ENCODE results near the gene PRDM16. TPM values are rescaled to one million over a fixed set of nuclear protein-coding genes. Genes with fewer than 3 reads are reported as not detected.

The PRDM16 gene
- total and polyA plus RNA-seq, 2 experiments from 2014 or later, result 0.14 to 0.16 TPM

GRCh38 chr1:3049164-3049563, 19.8 kb upstream of the PRDM16 start (continued):
- no peak for TF ChIP-seq REST (IDR thresholded peaks at IDR 0.05; ENCODE audit: unreplicated experiment)
- TF ChIP-seq EZH2phosphoT487 (IDR thresholded peaks at IDR 0.05; ENCODE audit: unreplicated experiment), result no peak
- no peak for TF ChIP-seq ZNF114 (CRISPR knock-in tag; IDR thresholded peaks at IDR 0.05)
- TF ChIP-seq ZNF331 (CRISPR knock-in tag; IDR thresholded peaks at IDR 0.05; ENCODE audit: low read depth), result no peak
- TF ChIP-seq POLR2AphosphoS5 (IDR thresholded peaks at IDR 0.05; ENCODE audit: low read depth), result no peak

GRCh38 chr1:3049905-3050304, 19.1 kb upstream of the PRDM16 start:
- Histone ChIP-seq H3K27ac (ENCODE audit: low read depth) (no peak overlapping the region), H3K4me1 (ENCODE audit: insufficient read depth) (no peaks in the 10 kb centered on the region), H2AFZ (no peak overlapping the region), H3K27me3 (ENCODE audit: insufficient read depth) (0 out of 2 replicates have a peak, but pooled peaks cover 5% of the 10 kb centered on the region), H3K9me2 (ENCODE audit: insufficient read depth) (no peaks in the 10 kb centered on the region), H3F3A (replicated peaks; ENCODE audit: low read depth) (no peaks in the 10 kb centered on the region), H3K4me3 (no peak overlapping the region), H4K20me1 (replicated peaks; ENCODE audit: insufficient read depth) (no peaks in the 10 kb centered on the region), H3K79me2 (replicated peaks; ENCODE audit: insufficient read depth) (no peaks in the 10 kb centered on the region), H3K36me3 (ENCODE audit: insufficient read depth) (no peaks in the 10 kb centered on the region), H3K4me2 (no peak overlapping the region)
- DNase-seq (ENCODE audit: low spot score) (no peak), ATAC-seq (no peak)
- Mint-ChIP-seq H3K27ac (no peak overlapping the region), H3K36me3 (ENCODE audit: low read depth) (no peaks in the 10 kb centered on the region), H3K9me3 (peaks cover 5% of the 10 kb centered on the region), H3K27me3 (ENCODE audit: insufficient read depth, low read depth, poor library complexity) (peaks cover 18% of the 10 kb centered on the region), H3K4me3 (no peak overlapping the region), H3K4me1 (no peaks in the 10 kb centered on the region)
- TF ChIP-seq ETS1 (IDR thresholded peaks at IDR 0.05) (no peak), ZNF462 (CRISPR knock-in tag; IDR thresholded peaks at IDR 0.05) (no peak), CTCF (conservative IDR thresholded peaks at IDR 0.05; ENCODE audit: low read depth in 2 of 2) (no peak), CREB1 (CRISPR knock-in tag; IDR thresholded peaks at IDR 0.05; ENCODE audit: low read depth) (no peak), EZH2 (IDR thresholded peaks at IDR 0.05; ENCODE audit: low read depth, unreplicated experiment) (no peak), STAT1 (IDR thresholded peaks at IDR 0.05; ENCODE audit: unreplicated experiment) (no peak), POLR2AphosphoS5 (IDR thresholded peaks at IDR 0.05; ENCODE audit: low read depth) (no peak), JUNB (IDR thresholded peaks at IDR 0.05; ENCODE audit: unreplicated experiment) (no peak), EZH2phosphoT487 (IDR thresholded peaks at IDR 0.05; ENCODE audit: unreplicated experiment) (no peak)

Data from GM23338 (cell line).